ENCODE results near the gene ASTN1.

ASTN1 gene

GRCh38 chr1:176989754-176990153 is 174.8 kb downstream of the ASTN1 start:
- DNase-seq (ENCODE audit: low spot score) = peak; percentile 57

DNA sequence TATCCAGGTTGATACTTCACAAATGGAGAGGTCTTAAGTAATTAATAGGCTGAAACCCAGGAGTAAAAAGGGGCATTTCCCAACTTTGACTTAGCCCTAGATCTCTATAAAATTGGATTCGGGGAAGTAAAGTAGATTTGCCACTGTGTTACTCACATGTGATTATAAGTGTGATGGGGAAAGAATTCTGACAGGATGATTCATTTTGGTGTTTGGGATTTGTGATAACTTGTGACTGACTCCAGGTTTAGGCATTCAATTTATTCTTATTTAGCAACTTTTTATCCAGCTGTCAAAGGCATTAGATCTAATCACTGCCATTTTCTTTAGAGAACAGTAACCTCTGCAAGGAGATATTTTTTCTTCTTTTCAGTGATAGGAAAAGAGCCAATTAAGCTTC is 175.5 kb downstream of the ASTN1 start:
- peak; percentile 22 for DNase-seq (ENCODE audit: low spot score)

DNA sequence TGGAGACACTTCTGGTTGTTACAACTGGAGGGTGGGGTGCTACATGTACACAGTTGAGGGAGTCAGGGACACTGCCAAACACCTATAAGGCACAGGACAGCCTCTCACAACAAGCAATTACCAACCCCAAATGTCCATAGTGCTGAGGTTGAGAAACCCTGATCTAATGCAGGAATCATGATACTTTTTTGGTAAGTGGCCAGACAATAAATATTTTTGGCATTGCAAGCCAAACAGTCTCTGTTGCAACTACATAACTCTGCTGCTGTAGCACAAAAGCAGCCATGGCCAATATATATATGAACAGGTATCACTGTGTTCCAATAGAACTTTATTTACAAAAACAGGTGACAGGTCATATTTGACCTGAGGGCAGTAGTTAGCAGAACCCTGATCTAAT is 177.5 kb downstream of the ASTN1 start:
- no peak for DNase-seq (ENCODE audit: low spot score)

DNA sequence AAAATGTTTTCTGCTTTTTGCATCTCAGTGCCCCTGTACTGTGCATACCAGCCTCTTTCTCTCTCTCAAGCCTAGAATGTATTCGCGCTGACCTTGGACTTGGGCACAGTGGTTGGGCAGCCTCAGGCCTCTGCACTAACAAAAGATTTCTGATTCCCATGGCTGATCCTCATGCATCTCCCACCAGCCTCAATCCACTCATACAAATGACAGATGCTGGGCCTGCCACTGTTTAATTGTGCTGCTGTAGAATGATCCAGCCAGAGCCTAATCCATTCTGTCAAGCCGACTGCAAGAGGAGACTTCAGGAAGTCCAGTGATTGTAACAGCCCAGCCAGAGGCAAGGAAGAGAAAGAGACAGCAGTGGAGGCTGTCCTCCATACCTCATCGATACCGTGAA is 180.8 kb downstream of the ASTN1 start:
- no peak for DNase-seq (ENCODE audit: low spot score)

DNA sequence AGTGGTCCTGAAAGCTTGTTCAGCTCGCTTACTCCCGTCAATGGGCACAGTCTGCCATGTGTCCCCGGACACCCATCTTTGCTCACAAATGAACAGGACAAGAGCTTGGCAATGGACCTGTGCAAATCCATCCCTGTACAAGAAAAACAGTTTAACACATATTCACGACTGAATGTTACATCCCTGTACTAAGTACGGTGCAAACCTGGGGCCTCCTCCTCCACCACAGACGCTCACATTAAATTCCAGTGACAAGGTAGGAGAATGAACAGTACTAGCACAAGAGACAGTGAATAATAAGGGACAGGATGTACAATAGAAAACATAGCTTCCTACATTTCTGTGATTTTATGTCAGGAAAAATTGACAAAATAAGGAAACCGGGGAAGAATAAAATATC is 187.7 kb downstream of the ASTN1 start:
- DNase-seq (ENCODE audit: low spot score) = no peak

DNA sequence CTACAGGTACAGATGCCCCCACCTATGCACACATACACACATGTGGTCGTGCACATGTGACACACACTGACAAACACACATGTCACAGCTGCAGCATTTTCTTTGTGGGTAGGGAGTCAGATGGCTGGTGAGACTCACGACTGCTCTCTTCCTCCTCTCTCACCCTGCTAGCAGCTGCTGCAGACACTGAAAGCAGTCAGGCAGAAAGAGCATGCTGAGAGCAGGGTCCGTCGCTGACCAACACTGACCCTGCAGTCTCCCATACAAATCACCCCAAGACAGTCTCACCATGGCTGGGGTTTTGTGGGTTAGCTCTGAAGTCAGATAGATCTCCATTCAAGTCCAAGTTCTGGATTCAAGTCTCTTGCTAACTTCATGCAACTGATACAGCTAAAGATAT is 188.3 kb downstream of the ASTN1 start:
- no peak for DNase-seq (ENCODE audit: low spot score)

GRCh38 chr1:176964687-176965086 is 199.8 kb downstream of the ASTN1 start:
- no peak for DNase-seq (ENCODE audit: low spot score)

DNA sequence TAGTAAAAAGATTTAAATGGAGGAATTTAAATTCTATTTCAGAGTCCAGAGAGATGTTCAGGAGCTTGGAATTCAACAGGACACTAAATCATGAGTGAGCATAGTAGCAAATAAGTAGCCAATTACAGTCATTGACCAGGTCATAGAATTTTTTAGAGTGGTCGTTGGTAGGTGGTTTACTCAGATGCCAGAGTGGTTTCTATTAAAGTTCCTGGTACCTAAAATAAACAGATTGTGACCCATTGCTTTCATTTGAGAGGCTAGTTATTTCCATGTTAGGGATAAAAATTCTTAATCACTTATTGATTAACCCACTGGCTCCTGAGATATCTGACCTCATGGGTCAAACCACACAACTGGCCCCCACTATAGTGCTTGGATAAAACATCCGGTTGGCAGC is 201.3 kb downstream of the ASTN1 start:
- DNase-seq (ENCODE audit: low spot score) = no peak

- no peak for DNase-seq (ENCODE audit: low spot score)
Measured at GRCh38 chr1:176961678-176962077, 202.8 kb downstream of the ASTN1 start.

GRCh38 chr1:176959191-176959820 is 205.2 kb downstream of the ASTN1 start:
- DNase-seq (ENCODE audit: low spot score) = no peak

GRCh38 chr1:176957603-176958002 is 206.9 kb downstream of the ASTN1 start:
- DNase-seq (ENCODE audit: low spot score) = no peak

GRCh38 chr1:176954242-176954641 is 210.3 kb downstream of the ASTN1 start:
- DNase-seq (ENCODE audit: low spot score) = no peak

- DNase-seq (ENCODE audit: low spot score) = no peak
Measured at GRCh38 chr1:176950736-176951324, 213.7 kb downstream of the ASTN1 start.

GRCh38 chr1:176949033-176949662 is 215.4 kb downstream of the ASTN1 start:
- no peak for DNase-seq (ENCODE audit: low spot score)

- no peak for DNase-seq (ENCODE audit: low spot score)
Measured at GRCh38 chr1:176944606-176945005, 219.9 kb downstream of the ASTN1 start.

GRCh38 chr1:176943783-176944182 is 220.7 kb downstream of the ASTN1 start:
- no peak for DNase-seq (ENCODE audit: low spot score)

GRCh38 chr1:176942346-176942745 is 222.2 kb downstream of the ASTN1 start:
- DNase-seq (ENCODE audit: low spot score) = no peak

DNA sequence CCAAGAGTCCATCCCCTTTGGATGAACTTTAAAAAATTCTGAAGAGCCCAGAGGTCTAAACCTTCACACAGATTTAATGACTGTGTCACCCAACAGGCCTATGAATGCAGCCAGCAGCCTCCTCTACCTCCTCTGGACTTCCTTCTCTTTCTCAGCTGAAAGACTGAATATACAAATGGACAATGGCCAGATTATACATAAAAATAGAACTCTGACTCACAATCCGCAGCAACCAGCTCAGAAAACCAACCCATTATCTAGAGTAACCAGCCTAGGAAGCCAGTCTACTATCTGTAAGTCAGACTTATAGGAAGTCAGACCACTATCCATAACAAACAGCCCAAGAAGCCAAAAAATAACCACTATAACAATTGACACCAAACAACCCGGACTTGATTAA is 224.5 kb downstream of the ASTN1 start:
- DNase-seq (ENCODE audit: low spot score) = no peak

GRCh38 chr1:176938375-176938774 is 226.1 kb downstream of the ASTN1 start:
- DNase-seq (ENCODE audit: low spot score) = no peak

DNA sequence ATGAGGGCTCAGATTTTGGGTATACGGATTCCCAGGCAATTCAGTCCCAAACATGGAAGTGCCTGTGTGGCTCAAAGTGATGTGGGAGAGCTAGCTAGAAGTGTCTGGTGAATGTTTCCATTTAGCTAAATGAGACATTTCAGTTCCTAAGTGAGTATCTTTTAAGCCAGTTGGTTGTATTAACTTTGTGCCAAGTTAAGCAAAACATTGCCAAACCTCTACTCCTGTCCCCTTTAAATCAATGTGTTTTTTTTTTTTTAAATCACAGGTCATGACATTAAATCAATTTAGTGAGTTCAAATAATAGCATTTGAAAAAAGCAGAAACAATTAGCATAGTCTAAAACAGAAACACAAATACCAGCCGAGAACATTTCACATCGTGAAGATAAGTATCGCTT is 230.1 kb downstream of the ASTN1 start:
- no peak for DNase-seq (ENCODE audit: low spot score)

GRCh38 chr1:176932114-176933104 is 232.1 kb downstream of the ASTN1 start:
- DNase-seq (ENCODE audit: low spot score) = no peak

DNA sequence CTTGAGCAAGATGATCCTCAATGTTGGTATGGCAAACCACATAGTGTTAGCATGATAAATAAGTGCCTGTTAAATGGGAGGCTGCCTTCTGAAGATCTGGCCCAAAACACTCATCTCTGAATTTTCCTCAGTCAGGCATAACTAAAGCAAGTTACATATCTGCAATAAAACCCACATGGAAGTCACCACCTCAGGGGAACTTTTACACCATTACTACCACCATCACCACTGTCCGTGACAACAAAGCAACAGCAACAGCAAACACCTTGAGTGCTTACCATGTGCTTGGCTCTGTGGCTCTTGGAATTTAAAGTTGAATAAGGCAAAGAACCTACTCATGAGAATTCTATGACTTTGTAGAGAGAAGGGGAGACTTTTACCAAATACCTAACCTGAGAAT is 233.0 kb downstream of the ASTN1 start:
- DNase-seq (ENCODE audit: low spot score) = no peak

All from putamen (tissue), 1 donor.